ENCODE measurements around the gene MMS19.

GRCh38 chr10:97452352-97452751, 45.9 kb downstream of the MMS19 start:
- TF ChIP-seq SPI1 (IDR thresholded peaks at IDR 0.05; ENCODE audit: borderline replicate concordance, low read depth) = no peak
- TF ChIP-seq, protein P1, sequence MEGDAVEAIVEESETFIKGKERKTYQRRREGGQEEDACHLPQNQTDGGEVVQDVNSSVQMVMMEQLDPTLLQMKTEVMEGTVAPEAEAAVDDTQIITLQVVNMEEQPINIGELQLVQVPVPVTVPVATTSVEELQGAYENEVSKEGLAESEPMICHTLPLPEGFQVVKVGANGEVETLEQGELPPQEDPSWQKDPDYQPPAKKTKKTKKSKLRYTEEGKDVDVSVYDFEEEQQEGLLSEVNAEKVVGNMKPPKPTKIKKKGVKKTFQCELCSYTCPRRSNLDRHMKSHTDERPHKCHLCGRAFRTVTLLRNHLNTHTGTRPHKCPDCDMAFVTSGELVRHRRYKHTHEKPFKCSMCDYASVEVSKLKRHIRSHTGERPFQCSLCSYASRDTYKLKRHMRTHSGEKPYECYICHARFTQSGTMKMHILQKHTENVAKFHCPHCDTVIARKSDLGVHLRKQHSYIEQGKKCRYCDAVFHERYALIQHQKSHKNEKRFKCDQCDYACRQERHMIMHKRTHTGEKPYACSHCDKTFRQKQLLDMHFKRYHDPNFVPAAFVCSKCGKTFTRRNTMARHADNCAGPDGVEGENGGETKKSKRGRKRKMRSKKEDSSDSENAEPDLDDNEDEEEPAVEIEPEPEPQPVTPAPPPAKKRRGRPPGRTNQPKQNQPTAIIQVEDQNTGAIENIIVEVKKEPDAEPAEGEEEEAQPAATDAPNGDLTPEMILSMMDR (IDR thresholded peaks at IDR 0.05; ENCODE audit: insufficient read depth, low read length) = no peak
